K562 (cell line): ENCODE results near the gene ATF1. TPM values are rescaled to one million over a fixed set of nuclear protein-coding genes. Genes with fewer than 3 reads are reported as not detected.

Source experiments
- ATAC-seq: fragments of 200-7000 bp; cut with Tn5 transposase; 3 replicates; pipeline ENCODE4 v1.9.1; 2020; ENCODE audit warnings: moderate library complexity
- BruUV-seq: library from RNA; stranded (reverse); fragments of 400-500 nt; replicated peaks from 2 replicates; lab custom pipeline; 2021; lab: Mats Ljungman, UMichigan
- CTCF ChIA-PET: fragments of 300-600 bp; formaldehyde crosslinking; extraction: SDS; loops from one replicate; lab custom pipeline; 2021; ENCODE audit warnings: low intra/inter-chr PET ratio; lab: Yijun Ruan, JAX
- POLR2A ChIA-PET: fragments of 300-600, 350-650 bp; sonication (Branson Sonifier 250); formaldehyde crosslinking; extraction: SDS; loops from one replicate; lab custom pipeline; 2021; ENCODE audit warnings: antibody characterized with exemption, inconsistent platforms; lab: Yijun Ruan, JAX
- DNase-seq, 4 experiments: peaks; one replicate each; pipeline versions ENCODE4 v3.0.0 to v3.0.0-alpha.2; 2011 to 2018; ENCODE audit warnings: low spot score in 3 of 4, mixed read lengths in 3 of 4; ENCODE audit errors: extremely low read depth in 1 of 4
- FAIRE-seq: peaks from 2 replicates; lab custom pipeline; 2011; peaks lifted over from hg19 to GRCh38; lab: Jason Lieb, UNC
- H2AFZ ChIP-seq: 2 replicates; pipeline ENCODE4 v1.6.0; 2011; ENCODE audit warnings: low read depth, low read length, control low read depth, inconsistent platforms
- H3K27ac ChIP-seq: fragments of 200-600 bp; 3 replicates; pipeline ENCODE4 v1.8.0; 2011; ENCODE audit warnings: low read depth, mild to moderate bottlenecking, control low read depth, inconsistent platforms, low read length, moderate library complexity, mixed read lengths; ENCODE audit errors: extremely low read depth
- H3K27me3 ChIP-seq, 2 experiments: fragments of 300-600 bp in 1 of 2; 2 replicates in 1 of 2; 3 replicates in 1 of 2; pipeline versions ENCODE4 v1.6.0 to v1.8.0; 2011; ENCODE audit warnings: inconsistent platforms in 2 of 2, low read length in 2 of 2, mild to moderate bottlenecking in 1 of 2, mixed read lengths in 1 of 2, moderate library complexity in 1 of 2; ENCODE audit not compliant: control insufficient read depth in 2 of 2, insufficient read depth in 2 of 2
- H3K36me3 ChIP-seq: fragments of 300-600 bp; 3 replicates; pipeline ENCODE4 v1.8.0; 2011; ENCODE audit warnings: mild to moderate bottlenecking, low read length, inconsistent platforms; ENCODE audit not compliant: control insufficient read depth, insufficient read depth
- H3K4me1 ChIP-seq, 2 experiments: fragments of 200-600 bp in 1 of 2; replicated peaks in 1 of 2; 2 replicates in 1 of 2; 3 replicates in 1 of 2; pipeline versions ENCODE4 v1.5.1 to v1.8.0; 2011; ENCODE audit warnings: inconsistent platforms in 2 of 2, low read length in 2 of 2, mild to moderate bottlenecking in 1 of 2, mixed read lengths in 1 of 2, moderate library complexity in 1 of 2; ENCODE audit not compliant: control insufficient read depth in 2 of 2, insufficient read depth in 2 of 2
- H3K4me2 ChIP-seq: 2 replicates; pipeline ENCODE4 v1.6.1; 2011; ENCODE audit warnings: low read length, control low read depth, inconsistent platforms, mixed read lengths; ENCODE audit not compliant: insufficient read depth
- H3K4me3 ChIP-seq: fragments of 200-600 bp; sonication (generic), shearing (Covaris generic); 2 replicates; pipeline ENCODE4 v1.5.1; 2016; ENCODE audit warnings: control low read depth, inconsistent platforms
- H3K79me2 ChIP-seq: fragments of 200-600 bp; 3 replicates; pipeline ENCODE4 v1.8.0; 2011; ENCODE audit warnings: low read length, inconsistent platforms; ENCODE audit not compliant: control insufficient read depth, insufficient read depth
- H3K9ac ChIP-seq, 2 experiments: 2 replicates each; pipeline versions ENCODE4 v1.6.0 to v1.6.1; 2011; ENCODE audit warnings: low read depth in 2 of 2, low read length in 2 of 2, control low read depth in 1 of 2, inconsistent platforms in 1 of 2, mild to moderate bottlenecking in 1 of 2, mixed read lengths in 1 of 2; ENCODE audit not compliant: insufficient read depth in 1 of 2
- H3K9me1 ChIP-seq: one replicate; pipeline ENCODE4 v1.6.0; 2011; ENCODE audit warnings: inconsistent platforms, mild to moderate bottlenecking, low read length, moderate library complexity; ENCODE audit not compliant: control insufficient read depth, insufficient read depth
- H3K9me3 ChIP-seq: replicated peaks from 2 replicates; pipeline ENCODE4 v1.5.1; 2011; ENCODE audit warnings: low read depth, low read length, inconsistent platforms; ENCODE audit not compliant: control insufficient read depth, insufficient read depth
- H4K20me1 ChIP-seq: replicated peaks from 2 replicates; pipeline ENCODE4 v1.6.1; 2011; ENCODE audit warnings: low read length, inconsistent platforms, mixed read lengths; ENCODE audit not compliant: control insufficient read depth, insufficient read depth
- CHD1 ChIP-seq: fragments of 200-600 bp; sonication (generic); IDR thresholded peaks from one replicate; pipeline ENCODE4 v1.6.1; 2012; ENCODE audit warnings: mild to moderate bottlenecking, moderate library complexity, low read length, inconsistent platforms
- FOXJ3 ChIP-seq: sonication (generic); formaldehyde crosslinking; IDR thresholded peaks from 2 replicates; pipeline ENCODE4 v1.4.0; 2020; ENCODE audit warnings: mild to moderate bottlenecking, missing genetic modification reagents
- JUN ChIP-seq, 2 experiments: sonication (generic) in 1 of 2; formaldehyde crosslinking in 1 of 2; IDR thresholded peaks; 2 replicates each; pipeline versions ENCODE4 v1.6.1 to v1.8.0; 2012 to 2022; ENCODE audit warnings: borderline replicate concordance in 2 of 2, mild to moderate bottlenecking in 2 of 2, improper control_type of control experiment in 1 of 2, low read depth in 1 of 2, low read length in 1 of 2, missing genetic modification reagents in 1 of 2
- LCOR ChIP-seq: sonication (generic); formaldehyde crosslinking; IDR thresholded peaks from 2 replicates; pipeline ENCODE4 v1.8.0; 2022; ENCODE audit warnings: mild to moderate bottlenecking, missing genetic modification reagents
- MAFK ChIP-seq: IDR thresholded peaks from 2 replicates; pipeline ENCODE4 v1.6.1; 2011; ENCODE audit warnings: low read length, improper control_type of control experiment
- NR2F6 ChIP-seq: fragments of 450-650 bp; formaldehyde crosslinking; IDR thresholded peaks from 2 replicates; pipeline ENCODE4 v1.4.0; 2020; ENCODE audit warnings: mild to moderate bottlenecking
- RB1 ChIP-seq: fragments of 450-650 bp; IDR thresholded peaks from 2 replicates; pipeline ENCODE4 v1.6.1; 2017; ENCODE audit warnings: low read depth, mild to moderate bottlenecking
- TAF9B ChIP-seq: fragments of 450-650 bp; IDR thresholded peaks from 2 replicates; pipeline ENCODE4 v1.6.1; 2018; ENCODE audit warnings: mild to moderate bottlenecking; ENCODE audit not compliant: partially characterized antibody
- ZC3H11A ChIP-seq: IDR thresholded peaks from 2 replicates; pipeline ENCODE4 v1.6.1; 2012; ENCODE audit warnings: low read depth, low read length, improper control_type of control experiment
- ZNF121 ChIP-seq: sonication (generic); formaldehyde crosslinking; conservative IDR thresholded peaks from 2 replicates; pipeline ENCODE4 v1.8.0; 2022; ENCODE audit warnings: missing genetic modification reagents
- WGBS: fragments of 100-300 bp; shearing (Covaris generic); methylation state at CpG from one replicate; pipeline ENCODE4 v1.1.6; 2016; ENCODE audit warnings: low coverage, mixed read lengths; ENCODE audit not compliant: insufficient coverage; ENCODE audit errors: missing lambda C conversion rate; 5-methylcytosine and 5-hydroxymethylcytosine counted together
- in situ Hi-C: fragments of 300-500 bp; cut with MboI; formaldehyde crosslinking; loops from 4 replicates; pipeline ENCODE4 v1.15.0; 2018; ENCODE audit warnings: inconsistent platforms, mixed read lengths
- intact Hi-C: fragments of 100-400 bp; cut with micrococcal nuclease; formaldehyde crosslinking; loops from 2 replicates; pipeline ENCODE4 v1.14.2; 2022
- polyA plus RNA-seq, 8 experiments: library from polyadenylated mRNA; depleted of rRNA in 4 of 8; stranded (reverse) in 5 of 8; unstranded in 3 of 8; fragments of >200 nt; fragmentation: Nextera tagmentation in 2 of 8; fragmentation: Illumina TruSeq in 1 of 8; extraction: Ambion mirVana in 2 of 8; extraction: Trizol in 1 of 8; gene quantifications; 2 replicates each; pipeline versions ENCODE4 v1.2.1 to v1.2.3, GENCODE V29; 2011 to 2014; ENCODE audit warnings: inconsistent platforms in 1 of 8, missing spikeins in 1 of 8
- total RNA-seq, 7 experiments: library from RNA; depleted of rRNA in 6 of 7; stranded (reverse); fragments of >200 nt in 6 of 7; fragmentation: Illumina TruSeq in 2 of 7; extraction: Trizol in 2 of 7; gene quantifications; 2 replicates each; pipeline versions ENCODE4 v1.2.1 to v1.2.3, GENCODE V29; 2011 to 2021; ENCODE audit warnings: low replicate concordance in 1 of 7
- TF ChIP-seq, protein P1 (sequence below): sonication (generic); formaldehyde crosslinking; IDR thresholded peaks from 2 replicates; pipeline ENCODE4 v1.8.0; 2022; ENCODE audit warnings: mild to moderate bottlenecking, missing genetic modification reagents

ATF1 gene
- total and polyA plus RNA-seq, 9 of the 15 experiments (the other 6 are each of a cell fraction or from before 2014, with no cell fraction given): 19.8 to 83.5 (median 51.4) TPM

DNA sequence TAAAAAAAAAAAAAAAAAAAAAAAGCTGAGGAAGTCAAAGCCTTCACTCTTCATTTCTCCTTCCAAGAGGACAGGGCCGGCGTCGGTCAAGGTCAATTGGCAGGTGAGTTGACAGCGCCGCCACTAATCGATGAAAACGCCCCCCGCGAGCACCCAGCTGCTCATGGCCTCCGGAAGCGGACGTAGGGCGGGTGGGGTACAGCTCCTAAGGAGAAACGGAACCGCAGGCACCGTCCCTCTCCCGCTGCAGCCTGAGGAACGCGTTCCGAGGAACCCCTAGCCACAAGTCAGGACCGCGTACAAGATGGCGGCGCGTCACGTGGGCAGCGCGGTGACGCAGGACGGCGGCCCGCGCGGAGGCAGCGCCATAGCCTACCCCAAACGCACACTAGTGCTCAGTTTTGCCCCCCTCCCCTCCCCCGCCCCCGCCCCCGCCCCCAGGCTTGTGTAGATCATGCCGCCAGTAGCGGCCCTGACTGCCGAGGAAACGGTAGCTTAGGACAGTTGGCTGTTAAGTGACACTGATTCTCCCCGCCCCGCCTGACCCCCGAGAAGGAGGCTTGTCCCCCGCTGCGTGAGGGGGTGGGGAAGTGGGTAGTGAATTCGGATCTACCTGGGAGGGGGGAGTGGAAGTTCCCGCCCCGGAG, at the start of gene ATF1 (continued):
- TF ChIP-seq LCOR (CRISPR knock-in tag) (peak; percentile 64; the same call in 1 of the 2 replicates), CHD1 (peak; percentile 32), MAFK (no peak), JUN (IDR thresholded peaks at IDR 0.05; ENCODE audit: borderline replicate concordance, low read depth, low read length) (peak; percentile 58; the same call in 1 of the 2 replicates), JUN (CRISPR knock-in tag; IDR thresholded peaks at IDR 0.05; ENCODE audit: borderline replicate concordance) (no peak), RB1 (0 out of 2 replicates have a peak, but pooled peaks have one; percentile 16)
- TF ChIP-seq, protein P1, sequence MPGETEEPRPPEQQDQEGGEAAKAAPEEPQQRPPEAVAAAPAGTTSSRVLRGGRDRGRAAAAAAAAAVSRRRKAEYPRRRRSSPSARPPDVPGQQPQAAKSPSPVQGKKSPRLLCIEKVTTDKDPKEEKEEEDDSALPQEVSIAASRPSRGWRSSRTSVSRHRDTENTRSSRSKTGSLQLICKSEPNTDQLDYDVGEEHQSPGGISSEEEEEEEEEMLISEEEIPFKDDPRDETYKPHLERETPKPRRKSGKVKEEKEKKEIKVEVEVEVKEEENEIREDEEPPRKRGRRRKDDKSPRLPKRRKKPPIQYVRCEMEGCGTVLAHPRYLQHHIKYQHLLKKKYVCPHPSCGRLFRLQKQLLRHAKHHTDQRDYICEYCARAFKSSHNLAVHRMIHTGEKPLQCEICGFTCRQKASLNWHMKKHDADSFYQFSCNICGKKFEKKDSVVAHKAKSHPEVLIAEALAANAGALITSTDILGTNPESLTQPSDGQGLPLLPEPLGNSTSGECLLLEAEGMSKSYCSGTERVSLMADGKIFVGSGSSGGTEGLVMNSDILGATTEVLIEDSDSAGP (CRISPR knock-in tag): no peak

DNA sequence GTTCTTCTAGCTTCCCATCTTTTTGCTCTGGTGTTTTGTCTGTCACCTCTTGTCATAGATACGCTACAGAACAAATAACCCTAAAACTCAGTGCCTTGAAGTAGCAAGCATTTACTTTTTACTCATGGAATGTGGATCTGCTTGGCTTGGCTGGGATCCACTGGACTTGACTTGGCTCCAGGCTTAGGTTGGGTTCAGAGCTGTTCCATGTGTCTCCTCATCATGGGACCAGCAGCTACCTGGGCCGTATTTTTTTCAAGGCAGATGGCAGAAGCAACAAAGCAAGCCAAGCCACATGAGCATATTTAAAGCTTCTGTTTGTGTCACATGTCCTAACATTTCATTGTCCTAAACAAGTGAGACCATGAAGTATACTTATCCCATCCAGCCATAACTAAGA, 48.7 kb upstream of the ATF1 start:
- no peak overlapping the region for H3K4me2 ChIP-seq
- no peaks in the 10 kb centered on the region for H3K9me1 ChIP-seq
- H3K9ac ChIP-seq: no peak overlapping the region
- ChIA-PET POLR2A (interaction anchor here (0.6 to 2.0 kb wide), 4 partner anchors 10 to 1069 kb away, joined by 3 to 14 read pairs (median 4); no protein-coding TSS in a partner anchor), CTCF (no interaction called here)
- in situ Hi-C loops (no loop called here), intact Hi-C loops (no loop called here)
- no peaks in the 10 kb centered on the region for H4K20me1 ChIP-seq
- no peaks in the 10 kb centered on the region for H3K27me3 ChIP-seq
- H3K27ac ChIP-seq: no peak overlapping the region
- H2AFZ ChIP-seq: no peak overlapping the region
- BruUV-seq: no TSS peak
- peaks cover 50% of the 10 kb centered on the region; the same call in 2 of the 3 replicates for H3K36me3 ChIP-seq
- ATAC-seq (no peak), FAIRE-seq (no peak), DNase-seq (no peak)
- no peaks in the 10 kb centered on the region for H3K79me2 ChIP-seq
- H3K4me3 ChIP-seq: no peak overlapping the region
- no peaks in the 10 kb centered on the region for H3K4me1 ChIP-seq
- WGBS: 85% methylated on average over 2 of the region's 2 CpGs
- H3K9me3 ChIP-seq: no peaks in the 10 kb centered on the region
- TF ChIP-seq ZC3H11A: no peak
- TF ChIP-seq TAF9B: no peak
- no peak for TF ChIP-seq FOXJ3 (CRISPR knock-in tag)
- no peak for TF ChIP-seq ZNF121 (CRISPR knock-in tag)
- no peak for TF ChIP-seq NR2F6
